Muscle of leg (tissue), 11 donors: Measurements from ENCODE around the gene PHACTR3. TPM values are rescaled to one million over a fixed set of nuclear protein-coding genes. Genes with fewer than 3 reads are reported as not detected.

ENCODE experiments used
- DNase-seq: peaks from one replicate; pipeline ENCODE4 v3.0.0; 2013
- H3K27ac ChIP-seq: one replicate; pipeline ENCODE4 v1.5.1; 2013; ENCODE audit warnings: mild to moderate bottlenecking, low read length, control low read depth
- H3K27me3 ChIP-seq: one replicate; pipeline ENCODE4 v1.6.1; 2013; ENCODE audit warnings: low read length; ENCODE audit not compliant: control insufficient read depth, insufficient read depth
- H3K36me3 ChIP-seq: one replicate; pipeline ENCODE4 v1.6.1; 2013; ENCODE audit warnings: low read length; ENCODE audit not compliant: control insufficient read depth, insufficient read depth
- H3K4me1 ChIP-seq: one replicate; pipeline ENCODE4 v1.6.1; 2013; ENCODE audit warnings: low read length; ENCODE audit not compliant: control insufficient read depth, insufficient read depth
- H3K4me3 ChIP-seq: one replicate; pipeline ENCODE4 v1.5.1; 2013; ENCODE audit warnings: low read length, control low read depth
- H3K9me3 ChIP-seq: replicated peaks from 2 replicates; pipeline ENCODE4 v1.6.1; 2013; ENCODE audit warnings: low read depth, low read length; ENCODE audit not compliant: control insufficient read depth
- WGBS: methylation state at CpG from one replicate; pipeline ENCODE4 v1.1.5; 2013; ENCODE audit warnings: missing lambda C conversion rate; ENCODE audit not compliant: insufficient coverage; 5-methylcytosine and 5-hydroxymethylcytosine counted together
- polyA plus RNA-seq, 8 donors: library from polyadenylated mRNA; unstranded; fragments of 120-200 nt; gene quantifications; one replicate each; pipeline versions ENCODE4 v1.2.1 to v1.2.3, GENCODE V29; 2013; ENCODE audit warnings: inconsistent platforms in 1 of 8, low replicate concordance in 1 of 8; ENCODE audit not compliant: insufficient read length in 8 of 8, insufficient read depth in 1 of 8
- total RNA-seq: library from RNA; stranded (reverse); fragments of 120-200 nt; gene quantifications from one replicate; pipeline ENCODE4 v1.2.4, GENCODE V29; 2013

The PHACTR3 gene
- total and polyA plus RNA-seq, 9 donors: 4.7 to 17.0 (median 9.9) TPM

- H3K4me1 ChIP-seq: peaks cover 43% of the 10 kb centered on the region
- H3K36me3 ChIP-seq: no peaks in the 10 kb centered on the region
- H3K27me3 ChIP-seq: peaks cover 8% of the 10 kb centered on the region
- DNase-seq: no peak
- H3K9me3 ChIP-seq: no peaks in the 10 kb centered on the region
- H3K27ac ChIP-seq: peak overlapping the region; percentile 71
- WGBS: 93% methylated on average over 5 of the region's 12 CpGs
- H3K4me3 ChIP-seq: no peak overlapping the region
Observed at GRCh38 chr20:59747671-59748515, 143.6 kb downstream of the PHACTR3 start.

GRCh38 chr20:59748619-59749191 lies 144.4 kb downstream of the PHACTR3 start:
- Histone ChIP-seq H3K4me1 (peaks cover 49% of the 10 kb centered on the region), H3K27me3 (peaks cover 8% of the 10 kb centered on the region), H3K9me3 (no peaks in the 10 kb centered on the region), H3K27ac (peak overlapping the region; percentile 88), H3K36me3 (no peaks in the 10 kb centered on the region), H3K4me3 (no peak overlapping the region)
- DNase-seq: peak; percentile 96
- 7% methylated on average over 12 of the region's 14 CpGs for WGBS

GRCh38 chr20:59749301-59749700 lies 145.0 kb downstream of the PHACTR3 start:
- DNase-seq: peak; percentile 87
- H3K9me3 ChIP-seq: no peaks in the 10 kb centered on the region
- 19% methylated on average over 11 of the region's 12 CpGs for WGBS
- no peak overlapping the region for H3K4me3 ChIP-seq
- H3K27ac ChIP-seq: peak overlapping the region; percentile 88
- peaks cover 50% of the 10 kb centered on the region for H3K4me1 ChIP-seq
- H3K36me3 ChIP-seq: no peaks in the 10 kb centered on the region
- peaks cover 10% of the 10 kb centered on the region for H3K27me3 ChIP-seq

GRCh38 chr20:59750209-59750840 lies 146.0 kb downstream of the PHACTR3 start:
- Histone ChIP-seq H3K4me3 (no peak overlapping the region), H3K9me3 (no peaks in the 10 kb centered on the region), H3K36me3 (no peaks in the 10 kb centered on the region), H3K27ac (no peak overlapping the region), H3K27me3 (peaks cover 16% of the 10 kb centered on the region), H3K4me1 (peaks cover 50% of the 10 kb centered on the region)
- DNase-seq: peak; percentile 11
- WGBS: 75% methylated on average over 11 of the region's 21 CpGs

GRCh38 chr20:59751075-59751711 lies 146.9 kb downstream of the PHACTR3 start:
- no peaks in the 10 kb centered on the region for H3K9me3 ChIP-seq
- 32% methylated on average over 15 of the region's 21 CpGs for WGBS
- H3K27ac ChIP-seq: no peak overlapping the region
- H3K4me3 ChIP-seq: no peak overlapping the region
- peaks cover 16% of the 10 kb centered on the region for H3K27me3 ChIP-seq
- DNase-seq: peak; percentile 81
- H3K36me3 ChIP-seq: no peaks in the 10 kb centered on the region
- H3K4me1 ChIP-seq: peaks cover 50% of the 10 kb centered on the region

GRCh38 chr20:59752101-59752586 lies 147.8 kb downstream of the PHACTR3 start:
- 33% methylated on average over 10 of the region's 17 CpGs for WGBS
- H3K36me3 ChIP-seq: no peaks in the 10 kb centered on the region
- no peak overlapping the region for H3K27ac ChIP-seq
- H3K9me3 ChIP-seq: no peaks in the 10 kb centered on the region
- DNase-seq: peak; percentile 67
- H3K4me3 ChIP-seq: no peak overlapping the region
- peaks cover 50% of the 10 kb centered on the region for H3K4me1 ChIP-seq
- peaks cover 14% of the 10 kb centered on the region for H3K27me3 ChIP-seq

GRCh38 chr20:59752704-59753460 lies 148.5 kb downstream of the PHACTR3 start:
- DNase-seq: peak; percentile 34
- Histone ChIP-seq H3K4me1 (peaks cover 50% of the 10 kb centered on the region), H3K36me3 (no peaks in the 10 kb centered on the region), H3K4me3 (no peak overlapping the region), H3K9me3 (no peaks in the 10 kb centered on the region), H3K27me3 (peaks cover 14% of the 10 kb centered on the region), H3K27ac (no peak overlapping the region)
- 13% methylated on average over 17 of the region's 20 CpGs for WGBS

- no peak overlapping the region for H3K27ac ChIP-seq
Observed at GRCh38 chr20:59753836-59754235, 149.5 kb downstream of the PHACTR3 start.

GRCh38 chr20:59754551-59754950 lies 150.2 kb downstream of the PHACTR3 start:
- H3K36me3 ChIP-seq: no peaks in the 10 kb centered on the region
- H3K4me3 ChIP-seq: no peak overlapping the region
- H3K4me1 ChIP-seq: peaks cover 41% of the 10 kb centered on the region
- no peak for DNase-seq
- 73% methylated on average over 9 of the region's 9 CpGs for WGBS
- no peaks in the 10 kb centered on the region for H3K9me3 ChIP-seq
- no peak overlapping the region for H3K27ac ChIP-seq
- H3K27me3 ChIP-seq: peaks cover 11% of the 10 kb centered on the region

More at GRCh38 chr20:59753836-59754235, 149.5 kb downstream of the PHACTR3 start:
- no peak for DNase-seq
- Histone ChIP-seq H3K9me3 (no peaks in the 10 kb centered on the region), H3K4me3 (no peak overlapping the region), H3K4me1 (peaks cover 46% of the 10 kb centered on the region), H3K36me3 (no peaks in the 10 kb centered on the region), H3K27me3 (peaks cover 14% of the 10 kb centered on the region)
- 76% methylated on average over 10 of the region's 10 CpGs for WGBS
